ENCODE measurements around the gene NOL7. TPM values are rescaled to one million over a fixed set of nuclear protein-coding genes. Genes with fewer than 3 reads are reported as not detected.

NOL7 gene
- total RNA-seq, 4 donors from 2014 or later, result 77.2 to 88.5 (median 83.7) TPM

- TF ChIP-seq, protein P1, sequence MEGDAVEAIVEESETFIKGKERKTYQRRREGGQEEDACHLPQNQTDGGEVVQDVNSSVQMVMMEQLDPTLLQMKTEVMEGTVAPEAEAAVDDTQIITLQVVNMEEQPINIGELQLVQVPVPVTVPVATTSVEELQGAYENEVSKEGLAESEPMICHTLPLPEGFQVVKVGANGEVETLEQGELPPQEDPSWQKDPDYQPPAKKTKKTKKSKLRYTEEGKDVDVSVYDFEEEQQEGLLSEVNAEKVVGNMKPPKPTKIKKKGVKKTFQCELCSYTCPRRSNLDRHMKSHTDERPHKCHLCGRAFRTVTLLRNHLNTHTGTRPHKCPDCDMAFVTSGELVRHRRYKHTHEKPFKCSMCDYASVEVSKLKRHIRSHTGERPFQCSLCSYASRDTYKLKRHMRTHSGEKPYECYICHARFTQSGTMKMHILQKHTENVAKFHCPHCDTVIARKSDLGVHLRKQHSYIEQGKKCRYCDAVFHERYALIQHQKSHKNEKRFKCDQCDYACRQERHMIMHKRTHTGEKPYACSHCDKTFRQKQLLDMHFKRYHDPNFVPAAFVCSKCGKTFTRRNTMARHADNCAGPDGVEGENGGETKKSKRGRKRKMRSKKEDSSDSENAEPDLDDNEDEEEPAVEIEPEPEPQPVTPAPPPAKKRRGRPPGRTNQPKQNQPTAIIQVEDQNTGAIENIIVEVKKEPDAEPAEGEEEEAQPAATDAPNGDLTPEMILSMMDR (IDR thresholded peaks at IDR 0.05; ENCODE audit: low read depth), result no peak
These were observed 22.9 kb downstream of the NOL7 start for GRCh38 chr6:13638014-13638413.

GRCh38 chr6:13638626-13639025, 23.5 kb downstream of the NOL7 start:
- TF ChIP-seq, protein P1 (IDR thresholded peaks at IDR 0.05; ENCODE audit: low read depth), result no peak

DNA sequence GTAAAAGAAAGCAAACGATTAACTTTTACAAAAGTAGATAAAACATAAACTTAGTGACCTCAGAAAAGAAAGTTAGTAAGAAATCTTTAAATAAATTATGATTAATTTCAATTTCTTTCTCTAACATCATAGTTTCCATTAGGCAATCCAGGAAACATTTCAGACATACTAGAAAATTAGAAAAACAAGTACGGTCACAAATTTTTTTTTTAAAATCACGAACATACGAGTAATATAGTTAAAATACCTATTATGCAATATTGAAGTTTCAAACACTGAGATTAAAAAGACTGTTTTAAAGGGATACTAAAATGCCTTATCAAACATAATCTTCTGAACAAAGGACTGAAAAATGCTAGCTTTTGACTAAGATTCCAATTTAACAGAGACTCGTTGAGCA, 26.2 kb downstream of the NOL7 start:
- TF ChIP-seq, protein P1 (IDR thresholded peaks at IDR 0.05; ENCODE audit: low read depth), result no peak

DNA sequence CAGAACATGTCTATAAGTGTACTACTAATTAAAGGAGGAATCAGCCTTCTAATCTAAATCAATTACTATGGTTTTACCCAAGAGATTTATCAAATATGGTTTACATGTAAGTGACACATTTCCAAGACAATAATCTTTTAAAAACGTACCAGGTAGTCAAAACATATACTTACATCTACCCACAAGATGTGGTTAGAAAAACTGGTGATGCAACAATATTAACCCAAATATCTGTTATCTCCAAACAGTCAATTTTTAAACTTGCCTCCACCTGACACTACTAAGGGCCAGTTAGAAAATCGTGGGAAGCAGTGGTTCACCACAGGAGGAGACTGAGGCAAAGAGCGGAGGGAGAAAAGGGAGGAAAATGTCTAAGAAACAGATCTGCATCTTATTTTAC, 28.0 kb downstream of the NOL7 start:
- TF ChIP-seq, protein P1 (IDR thresholded peaks at IDR 0.05; ENCODE audit: low read depth), result no peak

DNA sequence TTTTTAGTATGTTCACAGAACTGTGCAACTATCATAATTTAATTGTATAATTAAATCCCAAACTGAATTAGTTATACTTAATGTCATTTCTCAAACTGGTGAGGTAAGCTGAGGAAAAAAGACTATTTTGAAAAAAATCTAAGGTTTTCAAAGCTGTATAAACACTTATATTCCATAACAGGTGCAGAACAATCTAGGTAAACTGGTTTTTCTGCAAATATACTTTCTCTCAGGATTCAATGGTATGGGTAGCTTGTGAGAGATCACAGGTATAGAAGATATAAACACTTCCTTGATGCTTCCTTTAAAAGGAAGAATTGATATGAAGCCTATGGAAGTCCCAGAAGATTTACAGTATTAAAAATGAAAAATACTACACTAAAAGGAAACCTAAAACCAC, 33.7 kb downstream of the NOL7 start:
- TF ChIP-seq, protein P1 (IDR thresholded peaks at IDR 0.05; ENCODE audit: low read depth), result no peak

- TF ChIP-seq, protein P1 (IDR thresholded peaks at IDR 0.05; ENCODE audit: low read depth), result no peak
These were observed 34.3 kb downstream of the NOL7 start for GRCh38 chr6:13649393-13649792.

DNA sequence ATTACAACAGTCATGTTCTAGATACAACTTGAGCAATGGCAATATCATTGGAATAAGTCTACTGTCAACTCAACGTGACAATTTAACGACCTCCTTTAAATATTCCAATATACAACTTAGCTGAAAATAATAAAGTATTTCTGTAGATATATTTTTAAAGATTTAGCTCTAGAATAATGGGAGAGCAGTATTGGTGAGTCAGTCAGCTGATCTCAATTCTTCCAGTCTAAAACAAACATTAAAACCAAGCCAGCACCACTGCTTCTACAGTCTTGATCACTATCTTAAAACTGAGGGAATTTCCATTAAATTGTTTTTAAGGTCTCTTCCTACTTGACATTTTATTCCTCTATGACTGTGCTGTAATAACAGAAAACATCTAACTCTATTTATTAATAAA, 38.2 kb downstream of the NOL7 start:
- TF ChIP-seq, protein P1 (IDR thresholded peaks at IDR 0.05; ENCODE audit: low read depth), result no peak

Data from subcutaneous adipose tissue (tissue), 4 donors.